GM21447 (cell line): ENCODE data around the gene DNAJC1.

ENCODE experiments used
- ATAC-seq: cut with Tn5 transposase; IDR thresholded peaks from one replicate; pipeline ENCODE4 v1.9.1; 2021; ENCODE audit not compliant: unreplicated experiment

Gene DNAJC1

GRCh38 chr10:22006379-22006884 is 2.9 kb upstream of the DNAJC1 start:
- no peak for ATAC-seq

DNA sequence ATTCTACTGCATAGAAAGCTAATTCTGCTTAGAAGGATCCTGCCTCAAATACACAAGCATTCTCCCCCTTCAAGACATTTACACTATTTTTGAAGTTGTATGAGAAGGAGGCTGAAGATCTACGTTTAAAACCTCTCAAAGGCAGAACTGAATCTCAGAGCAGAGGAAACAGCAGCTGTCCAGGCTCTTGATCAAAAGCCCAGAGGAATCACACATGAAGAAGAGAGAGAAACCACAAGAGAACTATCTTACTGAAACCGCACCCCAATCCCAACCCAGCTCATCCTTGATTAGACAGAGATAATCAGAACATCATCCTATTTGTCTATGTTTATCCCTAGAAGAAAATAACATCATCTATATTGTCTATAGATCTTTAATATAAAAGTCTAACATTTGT is 2.2 kb upstream of the DNAJC1 start:
- no peak for ATAC-seq

- no peak for ATAC-seq
These were observed 393 bp upstream of the DNAJC1 start for GRCh38 chr10:22003964-22004281.

DNA sequence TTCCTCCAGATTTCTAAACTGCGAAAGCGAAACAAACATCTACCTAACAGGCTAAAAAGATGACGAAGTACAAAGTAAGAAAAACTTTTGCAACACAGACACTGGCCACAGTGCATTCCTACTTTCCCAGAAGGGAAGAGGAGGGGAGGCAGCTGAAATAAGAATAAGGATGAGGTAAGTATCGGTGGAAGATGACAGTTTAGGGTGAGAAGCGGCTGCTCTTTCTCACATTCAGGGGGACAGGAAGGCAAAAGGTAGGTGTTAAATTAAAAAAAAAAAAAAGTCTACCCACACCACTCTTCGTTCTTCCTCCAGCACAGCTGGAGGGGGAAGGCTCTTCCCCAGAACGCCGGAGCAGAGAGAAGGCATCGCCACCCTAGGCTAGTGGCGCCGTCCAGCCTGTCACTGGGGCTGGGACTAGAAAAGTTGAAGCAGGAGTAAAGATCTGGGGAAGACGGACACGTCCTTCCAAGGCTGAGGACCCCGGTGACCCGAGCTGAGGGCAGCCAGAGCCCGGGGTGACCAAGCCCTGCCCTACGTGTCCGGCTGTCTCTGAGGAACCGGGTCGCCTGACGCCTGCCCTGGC is 846 bp downstream of the DNAJC1 start:
- ATAC-seq, result peak; percentile 26

DNA sequence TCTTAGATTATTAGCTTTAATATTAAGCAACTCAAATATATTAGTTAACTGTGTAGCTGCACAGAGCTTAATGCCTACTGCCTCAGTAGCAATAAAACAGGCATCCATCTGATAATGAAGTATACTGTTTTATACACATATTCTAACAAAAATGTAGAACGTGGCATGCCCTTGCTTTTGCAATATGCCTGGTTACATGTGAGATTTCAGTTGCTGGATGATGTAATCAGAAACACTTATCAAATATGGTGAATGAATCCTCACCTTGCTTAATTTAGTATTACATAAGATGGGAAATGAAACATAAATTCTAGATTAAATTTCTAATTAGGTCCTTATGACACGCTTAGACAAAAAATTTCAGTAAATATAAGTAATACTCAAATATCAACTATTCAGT is 8.0 kb downstream of the DNAJC1 start:
- ATAC-seq, result no peak

GRCh38 chr10:21993360-21994001 is 10.0 kb downstream of the DNAJC1 start:
- no peak for ATAC-seq

GRCh38 chr10:21991785-21992184 is 11.7 kb downstream of the DNAJC1 start:
- ATAC-seq, result no peak

- ATAC-seq, result no peak
These were observed 13.1 kb downstream of the DNAJC1 start for GRCh38 chr10:21990449-21990848.

DNA sequence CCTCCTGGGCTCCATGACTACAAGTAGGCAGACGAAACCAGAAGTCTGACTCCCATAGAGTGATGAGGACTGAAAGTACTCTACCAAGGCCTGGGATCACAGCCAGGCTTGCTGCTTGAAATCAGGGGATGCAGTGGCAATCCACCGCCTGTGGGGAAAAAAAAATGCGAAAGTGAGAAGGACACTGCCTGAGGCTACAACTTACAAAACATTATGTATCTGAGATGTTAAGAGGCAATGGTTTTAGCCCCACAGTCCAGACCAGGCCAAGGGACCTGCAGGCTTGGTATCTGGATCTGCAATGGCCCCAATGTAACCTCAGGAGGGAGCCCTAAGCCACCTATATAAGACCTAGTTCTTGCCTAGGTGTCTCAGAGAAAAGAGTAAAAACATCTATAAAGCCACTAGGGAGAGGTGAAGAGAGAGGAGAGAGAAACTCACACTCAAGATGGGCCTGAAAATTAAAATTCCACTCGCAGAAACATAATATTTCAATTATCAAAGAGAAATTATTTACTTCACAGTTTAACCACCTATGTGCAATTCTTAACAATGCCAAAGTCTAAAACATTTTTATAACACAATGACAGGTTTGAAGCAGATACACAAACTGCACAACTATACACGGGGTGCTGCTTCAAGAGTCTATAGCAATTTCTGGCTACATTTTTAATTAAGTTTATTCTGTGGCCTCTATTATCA is 13.9 kb downstream of the DNAJC1 start:
- peak; percentile 91 for ATAC-seq

DNA sequence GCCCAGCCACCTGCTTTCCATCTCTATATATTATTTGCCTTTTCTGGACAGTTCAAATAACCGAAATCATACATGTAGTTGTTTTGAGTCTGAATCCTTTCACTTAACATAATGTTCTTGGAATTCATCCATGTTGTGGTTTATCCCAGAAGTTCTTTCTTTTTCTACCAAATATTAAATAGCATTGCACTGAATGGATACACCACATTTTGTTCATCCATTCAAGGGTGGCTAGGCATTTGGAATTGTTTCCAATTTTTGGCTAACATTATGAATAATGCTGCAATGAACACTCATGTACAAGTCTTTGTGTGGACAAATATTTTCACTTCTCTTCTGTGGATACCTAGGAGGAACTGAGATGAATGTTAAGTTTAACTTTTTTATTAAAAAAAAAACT is 18.0 kb downstream of the DNAJC1 start:
- no peak for ATAC-seq

DNA sequence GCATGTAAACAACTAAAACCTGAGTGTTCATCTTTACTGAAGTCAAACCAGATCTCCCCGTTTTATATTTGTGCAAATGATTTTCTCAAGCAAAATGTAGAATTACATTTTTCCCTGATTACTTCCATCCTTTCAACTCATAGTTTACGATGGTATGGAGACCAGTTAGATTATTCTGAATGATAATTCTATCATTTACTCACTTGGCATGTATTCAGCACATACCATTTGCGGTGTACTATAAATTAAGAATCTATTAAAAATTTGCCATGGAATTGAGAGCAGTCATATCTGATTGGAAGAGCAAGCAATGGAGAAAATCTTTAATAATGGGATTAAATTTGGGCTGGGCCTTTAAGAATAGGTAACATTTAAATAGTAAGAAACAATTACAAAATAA is 22.4 kb downstream of the DNAJC1 start:
- ATAC-seq, result no peak

DNA sequence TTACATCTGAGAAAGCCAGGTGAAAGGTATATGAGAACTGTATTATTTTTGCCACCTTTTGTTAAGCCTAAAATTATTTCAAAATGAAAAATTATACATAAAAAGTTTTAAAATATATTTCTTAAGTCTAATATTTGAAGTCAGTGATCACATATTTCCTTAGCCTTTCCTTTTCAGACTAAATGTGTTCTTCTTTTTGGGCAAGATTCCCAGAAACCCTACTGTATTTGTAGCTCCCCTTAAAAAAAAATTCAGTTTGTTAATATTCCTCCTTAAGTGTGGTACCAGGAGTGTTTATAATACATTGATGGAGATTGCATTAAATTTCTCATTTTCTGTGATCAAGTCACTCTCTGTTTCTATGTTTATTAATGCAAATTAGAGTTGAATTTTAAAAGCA is 22.8 kb downstream of the DNAJC1 start:
- ATAC-seq, result no peak

- ATAC-seq, result no peak
These were observed 25.2 kb downstream of the DNAJC1 start for GRCh38 chr10:21978191-21978862.

- no peak for ATAC-seq
These were observed 26.8 kb downstream of the DNAJC1 start for GRCh38 chr10:21976739-21977138.

GRCh38 chr10:21976280-21976679 is 27.2 kb downstream of the DNAJC1 start:
- no peak for ATAC-seq

GRCh38 chr10:21975378-21975990 is 28.0 kb downstream of the DNAJC1 start:
- no peak for ATAC-seq

GRCh38 chr10:21972584-21972983 is 30.9 kb downstream of the DNAJC1 start:
- peak; percentile 66 for ATAC-seq

GRCh38 chr10:21969326-21970287 is 33.9 kb downstream of the DNAJC1 start:
- no peak for ATAC-seq

- no peak for ATAC-seq
These were observed 38.4 kb downstream of the DNAJC1 start for GRCh38 chr10:21964983-21965665.

- no peak for ATAC-seq
These were observed 41.2 kb downstream of the DNAJC1 start for GRCh38 chr10:21962358-21962757.
